HEK293 (cell line): ENCODE data around the gene RAET1L.

Experiments used
- FEZF1 ChIP-seq: fragments of 450-650 bp; formaldehyde crosslinking; IDR thresholded peaks from 2 replicates; pipeline ENCODE4 v1.5.1; 2016; ENCODE audit warnings: missing biosample characterization, missing genetic modification characterization
- GFI1B ChIP-seq: fragments of 450-650 bp; formaldehyde crosslinking; IDR thresholded peaks from 2 replicates; pipeline ENCODE4 v1.5.1; 2016; ENCODE audit warnings: missing biosample characterization, missing genetic modification characterization
- KLF1 ChIP-seq: fragments of 450-650 bp; formaldehyde crosslinking; IDR thresholded peaks from 2 replicates; pipeline ENCODE4 v1.5.1; 2016; ENCODE audit warnings: missing biosample characterization, missing genetic modification characterization
- MYNN ChIP-seq: fragments of 450-650 bp; formaldehyde crosslinking; IDR thresholded peaks from 2 replicates; pipeline ENCODE4 v1.5.1; 2016; ENCODE audit warnings: missing biosample characterization, missing genetic modification characterization, borderline replicate concordance
- PRDM1 ChIP-seq: fragments of 450-650 bp; formaldehyde crosslinking; IDR thresholded peaks from 2 replicates; pipeline ENCODE4; 2016; ENCODE audit warnings: missing biosample characterization, missing genetic modification characterization
- TRIM28 ChIP-seq: IDR thresholded peaks from 2 replicates; pipeline ENCODE4 v1.6.1; 2011; ENCODE audit warnings: low read length, control low read depth, borderline replicate concordance
- ZBTB17 ChIP-seq: fragments of 450-650 bp; formaldehyde crosslinking; IDR thresholded peaks from 2 replicates; pipeline ENCODE4 v1.5.1; 2016; ENCODE audit warnings: missing biosample characterization, missing genetic modification characterization
- ZBTB48 ChIP-seq: fragments of 450-650 bp; formaldehyde crosslinking; IDR thresholded peaks from 2 replicates; pipeline ENCODE4 v1.5.1; 2016; ENCODE audit warnings: missing biosample characterization, missing genetic modification characterization
- ZFP37 ChIP-seq: fragments of 450-650 bp; formaldehyde crosslinking; IDR thresholded peaks from 2 replicates; pipeline ENCODE4 v1.5.1; 2016; ENCODE audit warnings: missing biosample characterization, missing genetic modification characterization
- ZNF157 ChIP-seq: fragments of 450-650 bp; formaldehyde crosslinking; IDR thresholded peaks from 2 replicates; pipeline ENCODE4 v1.5.1; 2016; ENCODE audit warnings: missing biosample characterization, missing genetic modification characterization
- ZNF2 ChIP-seq: fragments of 450-650 bp; formaldehyde crosslinking; IDR thresholded peaks from 2 replicates; pipeline ENCODE4 v1.5.1; 2016; ENCODE audit warnings: missing biosample characterization, missing genetic modification characterization
- ZNF223 ChIP-seq: fragments of 450-650 bp; formaldehyde crosslinking; IDR thresholded peaks from 2 replicates; pipeline ENCODE4 v1.5.1; 2016; ENCODE audit warnings: missing biosample characterization, missing genetic modification characterization
- ZNF23 ChIP-seq: fragments of 450-650 bp; formaldehyde crosslinking; IDR thresholded peaks from 2 replicates; pipeline ENCODE4 v1.5.1; 2016; ENCODE audit warnings: missing biosample characterization, missing genetic modification characterization, borderline replicate concordance
- ZNF248 ChIP-seq: fragments of 450-650 bp; formaldehyde crosslinking; IDR thresholded peaks from 2 replicates; pipeline ENCODE4 v1.5.1; 2017; ENCODE audit warnings: missing biosample characterization, missing genetic modification characterization
- ZNF274 ChIP-seq, 2 experiments: fragments of 200-500 bp in 1 of 2; fragments of 450-650 bp in 1 of 2; sonication (Bioruptor generic) in 1 of 2; formaldehyde crosslinking in 1 of 2; IDR thresholded peaks; 2 replicates each; pipeline versions ENCODE4 v1.5.1 to v1.6.1; 2014 to 2016; ENCODE audit warnings: borderline replicate concordance in 1 of 2, inconsistent platforms in 1 of 2, low read length in 1 of 2, missing biosample characterization in 1 of 2, missing genetic modification characterization in 1 of 2
- ZNF292 ChIP-seq: fragments of 450-650 bp; formaldehyde crosslinking; IDR thresholded peaks from 2 replicates; pipeline ENCODE4 v1.5.1; 2016; ENCODE audit warnings: low read depth, missing biosample characterization, missing genetic modification characterization, borderline replicate concordance
- ZNF324 ChIP-seq: fragments of 450-650 bp; formaldehyde crosslinking; IDR thresholded peaks from 2 replicates; pipeline ENCODE4 v1.5.1; 2016; ENCODE audit warnings: missing biosample characterization, missing genetic modification characterization
- ZNF335 ChIP-seq: fragments of 450-650 bp; formaldehyde crosslinking; conservative IDR thresholded peaks from 2 replicates; pipeline ENCODE4 v1.5.1; 2016; ENCODE audit warnings: missing biosample characterization, missing genetic modification characterization
- ZNF366 ChIP-seq: fragments of 450-650 bp; formaldehyde crosslinking; conservative IDR thresholded peaks from 2 replicates; pipeline ENCODE4 v1.5.1; 2016; ENCODE audit warnings: missing biosample characterization, missing genetic modification characterization
- ZNF433 ChIP-seq: fragments of 450-650 bp; formaldehyde crosslinking; IDR thresholded peaks from 2 replicates; pipeline ENCODE4 v1.5.1; 2016; ENCODE audit warnings: missing biosample characterization, missing genetic modification characterization, low read depth
- ZNF530 ChIP-seq: fragments of 450-650 bp; formaldehyde crosslinking; IDR thresholded peaks from 2 replicates; pipeline ENCODE4 v1.5.1; 2016; ENCODE audit warnings: low read depth, missing biosample characterization, missing genetic modification characterization
- ZNF548 ChIP-seq: fragments of 450-650 bp; formaldehyde crosslinking; IDR thresholded peaks from 2 replicates; pipeline ENCODE4 v1.5.1; 2016; ENCODE audit warnings: missing biosample characterization, missing genetic modification characterization
- ZNF600 ChIP-seq: fragments of 450-650 bp; formaldehyde crosslinking; IDR thresholded peaks from 2 replicates; pipeline ENCODE4 v1.5.1; 2016; ENCODE audit warnings: missing biosample characterization, missing genetic modification characterization
- ZNF621 ChIP-seq: fragments of 450-650 bp; formaldehyde crosslinking; IDR thresholded peaks from 2 replicates; pipeline ENCODE4 v1.5.1; 2017; ENCODE audit warnings: missing biosample characterization, missing genetic modification characterization
- ZNF624 ChIP-seq: fragments of 450-650 bp; formaldehyde crosslinking; IDR thresholded peaks from 2 replicates; pipeline ENCODE4 v1.5.1; 2017; ENCODE audit warnings: missing biosample characterization, missing genetic modification characterization
- ZNF654 ChIP-seq: fragments of 450-650 bp; formaldehyde crosslinking; IDR thresholded peaks from 2 replicates; pipeline ENCODE4 v1.5.1; 2016; ENCODE audit warnings: low read depth, missing biosample characterization, missing genetic modification characterization
- ZNF701 ChIP-seq: fragments of 450-650 bp; formaldehyde crosslinking; IDR thresholded peaks from 2 replicates; pipeline ENCODE4 v1.5.1; 2016; ENCODE audit warnings: missing biosample characterization, missing genetic modification characterization
- ZNF707 ChIP-seq: fragments of 450-650 bp; formaldehyde crosslinking; IDR thresholded peaks from 2 replicates; pipeline ENCODE4 v1.5.1; 2016; ENCODE audit warnings: missing biosample characterization, missing genetic modification characterization
- ZNF768 ChIP-seq: fragments of 450-650 bp; formaldehyde crosslinking; IDR thresholded peaks from 2 replicates; pipeline ENCODE4 v1.5.1; 2018; ENCODE audit warnings: missing biosample characterization, mild to moderate bottlenecking, missing genetic modification characterization
- ZNF830 ChIP-seq: fragments of 450-650 bp; IDR thresholded peaks from 2 replicates; pipeline ENCODE4 v1.5.0; 2018; ENCODE audit warnings: missing biosample characterization, missing genetic modification characterization, low read depth, mild to moderate bottlenecking, moderate library complexity
- ZSCAN16 ChIP-seq: fragments of 450-650 bp; formaldehyde crosslinking; IDR thresholded peaks from 2 replicates; pipeline ENCODE4 v1.5.1; 2016; ENCODE audit warnings: missing biosample characterization, missing genetic modification characterization
- TF ChIP-seq, protein P1 (sequence below): fragments of 450-650 bp; formaldehyde crosslinking; IDR thresholded peaks from 2 replicates; pipeline ENCODE4 v1.5.1; 2016; ENCODE audit warnings: missing biosample characterization, missing genetic modification characterization
- TF ChIP-seq, protein P2 (sequence below): fragments of 450-650 bp; formaldehyde crosslinking; IDR thresholded peaks from 2 replicates; pipeline ENCODE4 v1.5.1; 2017; ENCODE audit warnings: missing biosample characterization, mild to moderate bottlenecking, missing genetic modification characterization, moderate library complexity
- TF ChIP-seq, protein P3 (sequence below): fragments of 450-650 bp; formaldehyde crosslinking; IDR thresholded peaks from 2 replicates; pipeline ENCODE4 v1.5.1; 2017; ENCODE audit warnings: missing biosample characterization, missing genetic modification characterization

Gene RAET1L

DNA sequence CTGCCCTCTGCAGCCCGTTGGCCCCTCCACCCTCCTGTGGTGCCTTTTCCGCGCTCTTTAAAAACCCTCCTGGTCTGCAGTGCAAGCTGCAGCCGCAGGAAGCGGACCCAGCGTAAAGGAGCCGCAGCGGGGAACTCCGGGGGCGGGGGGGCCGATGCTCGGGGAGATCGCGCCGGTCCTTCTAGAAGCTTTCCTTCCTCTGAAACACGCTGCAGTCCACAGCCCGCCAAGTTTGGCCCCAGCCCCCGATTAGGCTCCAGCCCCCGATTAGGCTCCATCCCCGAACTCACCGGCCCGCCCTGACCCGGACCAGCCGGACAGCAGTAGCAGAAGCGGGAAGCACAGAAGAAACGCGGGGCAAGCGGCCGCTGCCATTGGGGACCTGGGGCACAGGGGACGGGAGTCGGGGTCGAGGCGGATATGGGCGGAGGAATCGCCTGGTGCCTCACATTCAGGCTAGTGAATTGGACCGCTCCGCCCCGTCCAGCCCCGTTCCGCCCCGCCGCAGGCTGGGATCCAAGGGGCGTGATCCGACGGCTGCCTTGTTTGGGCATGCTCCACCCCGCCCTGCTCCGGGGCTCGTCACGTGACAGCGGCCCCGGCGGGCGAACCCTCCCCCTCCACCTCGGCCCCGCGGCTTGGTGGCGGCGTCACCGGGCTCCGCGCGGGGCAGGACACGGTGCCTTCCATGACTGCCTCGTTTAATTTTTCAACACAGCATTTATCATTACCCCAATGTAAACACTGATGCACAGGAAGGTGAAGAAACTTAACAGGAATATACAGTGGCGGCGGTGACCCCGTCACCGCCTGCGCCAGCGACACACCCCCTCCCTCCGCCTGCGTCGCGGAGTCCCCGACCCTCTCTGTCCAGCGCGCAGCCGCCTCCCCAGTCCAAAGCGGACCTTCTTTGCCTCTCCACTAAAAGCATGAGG, 20.3 kb downstream of the RAET1L start (continued):
- TF ChIP-seq, protein P1, sequence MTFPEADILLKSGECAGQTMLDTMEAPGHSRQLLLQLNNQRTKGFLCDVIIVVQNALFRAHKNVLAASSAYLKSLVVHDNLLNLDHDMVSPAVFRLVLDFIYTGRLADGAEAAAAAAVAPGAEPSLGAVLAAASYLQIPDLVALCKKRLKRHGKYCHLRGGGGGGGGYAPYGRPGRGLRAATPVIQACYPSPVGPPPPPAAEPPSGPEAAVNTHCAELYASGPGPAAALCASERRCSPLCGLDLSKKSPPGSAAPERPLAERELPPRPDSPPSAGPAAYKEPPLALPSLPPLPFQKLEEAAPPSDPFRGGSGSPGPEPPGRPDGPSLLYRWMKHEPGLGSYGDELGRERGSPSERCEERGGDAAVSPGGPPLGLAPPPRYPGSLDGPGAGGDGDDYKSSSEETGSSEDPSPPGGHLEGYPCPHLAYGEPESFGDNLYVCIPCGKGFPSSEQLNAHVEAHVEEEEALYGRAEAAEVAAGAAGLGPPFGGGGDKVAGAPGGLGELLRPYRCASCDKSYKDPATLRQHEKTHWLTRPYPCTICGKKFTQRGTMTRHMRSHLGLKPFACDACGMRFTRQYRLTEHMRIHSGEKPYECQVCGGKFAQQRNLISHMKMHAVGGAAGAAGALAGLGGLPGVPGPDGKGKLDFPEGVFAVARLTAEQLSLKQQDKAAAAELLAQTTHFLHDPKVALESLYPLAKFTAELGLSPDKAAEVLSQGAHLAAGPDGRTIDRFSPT: peak; percentile 67
- no peak for TF ChIP-seq ZSCAN16
- TF ChIP-seq PRDM1: no peak
- no peak for TF ChIP-seq ZNF768
- no peak for TF ChIP-seq ZNF157 (tag by site-specific recombination)
- no peak for TF ChIP-seq ZNF23 (tag by site-specific recombination)
- TF ChIP-seq ZNF248 (tag by site-specific recombination): no peak
- no peak for TF ChIP-seq ZNF654 (tag by site-specific recombination)
- no peak; the same call in 1 of the 2 replicates for TF ChIP-seq ZNF324 (tag by site-specific recombination)
- TF ChIP-seq ZNF530: no peak
- no peak for TF ChIP-seq ZNF433 (tag by site-specific recombination)
- TF ChIP-seq, protein P2, sequence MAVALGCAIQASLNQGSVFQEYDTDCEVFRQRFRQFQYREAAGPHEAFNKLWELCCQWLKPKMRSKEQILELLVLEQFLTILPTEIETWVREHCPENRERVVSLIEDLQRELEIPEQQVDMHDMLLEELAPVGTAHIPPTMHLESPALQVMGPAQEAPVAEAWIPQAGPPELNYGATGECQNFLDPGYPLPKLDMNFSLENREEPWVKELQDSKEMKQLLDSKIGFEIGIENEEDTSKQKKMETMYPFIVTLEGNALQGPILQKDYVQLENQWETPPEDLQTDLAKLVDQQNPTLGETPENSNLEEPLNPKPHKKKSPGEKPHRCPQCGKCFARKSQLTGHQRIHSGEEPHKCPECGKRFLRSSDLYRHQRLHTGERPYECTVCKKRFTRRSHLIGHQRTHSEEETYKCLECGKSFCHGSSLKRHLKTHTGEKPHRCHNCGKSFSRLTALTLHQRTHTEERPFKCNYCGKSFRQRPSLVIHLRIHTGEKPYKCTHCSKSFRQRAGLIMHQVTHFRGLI (tag by site-specific recombination): no peak
- TF ChIP-seq GFI1B (tag by site-specific recombination): no peak
- no peak for TF ChIP-seq TRIM28
- TF ChIP-seq ZNF624 (tag by site-specific recombination): no peak
- peak; percentile 71; the same call in 1 of the 2 replicates for TF ChIP-seq ZBTB48 (tag by site-specific recombination)
- TF ChIP-seq MYNN (tag by site-specific recombination): no peak
- peak; percentile 57; the same call in 1 of the 2 replicates for TF ChIP-seq ZNF2 (tag by site-specific recombination)
- TF ChIP-seq ZNF548 (tag by site-specific recombination): no peak
- TF ChIP-seq ZNF621: no peak
- no peak for TF ChIP-seq ZNF701 (tag by site-specific recombination)
- no peak; the same call in 1 of the 2 replicates for TF ChIP-seq ZFP37 (tag by site-specific recombination)
- TF ChIP-seq, protein P3, sequence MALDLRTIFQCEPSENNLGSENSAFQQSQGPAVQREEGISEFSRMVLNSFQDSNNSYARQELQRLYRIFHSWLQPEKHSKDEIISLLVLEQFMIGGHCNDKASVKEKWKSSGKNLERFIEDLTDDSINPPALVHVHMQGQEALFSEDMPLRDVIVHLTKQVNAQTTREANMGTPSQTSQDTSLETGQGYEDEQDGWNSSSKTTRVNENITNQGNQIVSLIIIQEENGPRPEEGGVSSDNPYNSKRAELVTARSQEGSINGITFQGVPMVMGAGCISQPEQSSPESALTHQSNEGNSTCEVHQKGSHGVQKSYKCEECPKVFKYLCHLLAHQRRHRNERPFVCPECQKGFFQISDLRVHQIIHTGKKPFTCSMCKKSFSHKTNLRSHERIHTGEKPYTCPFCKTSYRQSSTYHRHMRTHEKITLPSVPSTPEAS (tag by site-specific recombination): no peak
- TF ChIP-seq ZNF707 (tag by site-specific recombination): no peak
- no peak for TF ChIP-seq ZNF830 (tag by site-specific recombination)
- peak; percentile 90 for TF ChIP-seq ZNF335 (tag by site-specific recombination)
- TF ChIP-seq KLF1: peak; percentile 94
- TF ChIP-seq ZBTB17: peak; percentile 83
- no peak for TF ChIP-seq ZNF366 (tag by site-specific recombination)
- TF ChIP-seq ZNF223 (tag by site-specific recombination): no peak
- TF ChIP-seq ZNF274 (IDR thresholded peaks at IDR 0.05; ENCODE audit: low read length): no peak
- TF ChIP-seq ZNF274 (tag by site-specific recombination; IDR thresholded peaks at IDR 0.05; ENCODE audit: borderline replicate concordance): no peak
- TF ChIP-seq FEZF1 (tag by site-specific recombination): 0 out of 2 replicates have a peak, but pooled peaks have one; percentile 11
- TF ChIP-seq ZNF600: peak; percentile 76
- no peak for TF ChIP-seq ZNF292 (tag by site-specific recombination)
